Umbilical cord (tissue), 2 donors: ENCODE measurements around the gene LUM. TPM values are rescaled to one million over a fixed set of nuclear protein-coding genes. Genes with fewer than 3 reads are reported as not detected.
A peak's percentile ranks its signal among the peaks of the same experiment; 100 is the strongest.

Experiments used
- DNase-seq: peaks from one replicate; pipeline ENCODE4 v3.0.0-alpha.2; 2015; ENCODE audit warnings: low spot score
- total RNA-seq: library from RNA; depleted of rRNA; stranded (reverse); fragments of >200 nt; gene quantifications from one replicate; pipeline ENCODE4 v1.2.3, GENCODE V29; 2014; ENCODE audit warnings: low replicate concordance; ENCODE audit not compliant: insufficient read depth

Gene LUM, protein sequence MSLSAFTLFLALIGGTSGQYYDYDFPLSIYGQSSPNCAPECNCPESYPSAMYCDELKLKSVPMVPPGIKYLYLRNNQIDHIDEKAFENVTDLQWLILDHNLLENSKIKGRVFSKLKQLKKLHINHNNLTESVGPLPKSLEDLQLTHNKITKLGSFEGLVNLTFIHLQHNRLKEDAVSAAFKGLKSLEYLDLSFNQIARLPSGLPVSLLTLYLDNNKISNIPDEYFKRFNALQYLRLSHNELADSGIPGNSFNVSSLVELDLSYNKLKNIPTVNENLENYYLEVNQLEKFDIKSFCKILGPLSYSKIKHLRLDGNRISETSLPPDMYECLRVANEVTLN
- total RNA-seq, result 4,507 TPM

GRCh38 chr12:91111366-91112325 lies at the start of gene LUM:
Gene LUM, minus strand, starts transcription at chr12:91111494. Its CDS starts 2,515 bp downstream, at chr12:91108979.
- DNase-seq, result peak; percentile 92

GRCh38 chr12:91161009-91161408 lies 49.7 kb upstream of the LUM start:
- no peak for DNase-seq

DNA sequence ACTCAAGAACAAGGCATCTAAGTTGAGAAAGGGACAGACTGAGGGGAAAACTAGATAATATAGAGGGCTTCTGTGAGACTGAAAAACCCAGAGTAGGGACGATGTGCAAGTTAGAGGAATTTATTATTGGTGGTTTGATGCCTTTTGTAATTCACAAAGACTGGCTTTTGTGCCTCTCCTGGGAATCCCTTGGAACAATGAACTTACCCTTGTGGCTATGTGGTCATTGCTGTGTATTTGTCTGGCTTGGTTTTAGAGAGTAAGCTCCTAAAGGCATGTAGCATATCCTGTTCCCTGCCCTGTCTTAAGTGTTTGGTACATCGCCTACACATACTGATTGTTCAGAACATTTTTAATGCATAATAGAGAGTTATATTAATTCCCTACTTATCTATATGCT lies 44.7 kb upstream of the LUM start:
- DNase-seq, result no peak

- DNase-seq, result no peak
These were observed 42.8 kb upstream of the LUM start for GRCh38 chr12:91154131-91154530.

DNA sequence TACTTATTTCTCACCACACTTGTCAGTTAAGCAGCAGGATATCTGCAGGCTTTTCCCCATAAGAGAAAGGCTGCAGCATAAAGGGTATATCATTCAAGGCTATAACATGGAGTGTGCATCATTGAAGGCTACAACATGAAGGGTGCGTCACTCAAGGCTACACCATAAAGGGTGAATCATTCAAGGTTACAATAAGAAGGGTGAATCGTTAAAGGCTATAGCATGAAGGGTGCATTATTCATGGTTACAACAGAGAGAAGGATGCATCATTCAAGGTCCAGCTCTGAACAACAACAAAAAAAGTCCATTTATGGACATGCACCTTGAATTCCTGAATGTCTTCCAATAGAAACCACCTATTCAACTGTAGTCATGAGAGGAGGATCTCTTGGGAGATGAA lies 32.8 kb upstream of the LUM start:
- DNase-seq, result no peak

DNA sequence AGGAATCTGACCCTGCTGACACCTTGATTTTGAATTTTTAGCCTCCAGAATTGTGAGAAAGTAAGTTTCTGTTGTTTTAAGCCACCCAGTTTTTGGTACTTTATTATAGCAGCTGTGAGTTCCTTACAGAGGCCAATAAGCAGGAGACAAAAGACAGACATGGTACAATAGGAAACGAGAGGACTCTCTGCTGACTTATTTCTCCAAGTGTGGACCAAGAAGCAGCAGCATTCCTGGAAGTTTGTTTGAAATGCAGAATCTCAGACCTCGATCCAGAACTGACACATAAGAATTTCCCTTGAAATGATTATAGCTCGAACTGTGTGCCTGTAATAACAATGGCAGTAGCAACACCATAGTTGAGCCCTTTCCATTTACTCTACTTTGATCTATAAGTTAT lies 31.9 kb upstream of the LUM start:
- DNase-seq, result peak; percentile 58

DNA sequence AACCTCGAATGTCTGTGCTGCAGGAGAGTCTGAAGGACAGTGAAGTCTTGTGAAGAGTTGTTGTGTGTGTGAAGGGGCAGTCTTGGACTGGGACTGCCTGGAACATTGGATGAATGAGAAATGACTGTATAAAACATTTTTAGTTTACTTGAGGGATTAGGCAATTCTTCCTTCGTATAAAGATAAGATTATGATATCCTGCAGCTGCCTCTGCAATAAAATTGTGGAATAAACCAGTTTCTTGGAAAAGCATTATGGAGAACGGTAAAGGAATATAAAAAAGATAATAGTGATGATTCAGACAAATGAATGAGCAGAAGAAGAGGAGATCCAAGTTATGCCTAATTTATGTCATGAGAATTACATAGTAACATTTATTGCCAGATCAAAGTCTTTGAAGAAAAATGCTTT lies 30.9 kb upstream of the LUM start:
- DNase-seq, result peak; percentile 96

DNA sequence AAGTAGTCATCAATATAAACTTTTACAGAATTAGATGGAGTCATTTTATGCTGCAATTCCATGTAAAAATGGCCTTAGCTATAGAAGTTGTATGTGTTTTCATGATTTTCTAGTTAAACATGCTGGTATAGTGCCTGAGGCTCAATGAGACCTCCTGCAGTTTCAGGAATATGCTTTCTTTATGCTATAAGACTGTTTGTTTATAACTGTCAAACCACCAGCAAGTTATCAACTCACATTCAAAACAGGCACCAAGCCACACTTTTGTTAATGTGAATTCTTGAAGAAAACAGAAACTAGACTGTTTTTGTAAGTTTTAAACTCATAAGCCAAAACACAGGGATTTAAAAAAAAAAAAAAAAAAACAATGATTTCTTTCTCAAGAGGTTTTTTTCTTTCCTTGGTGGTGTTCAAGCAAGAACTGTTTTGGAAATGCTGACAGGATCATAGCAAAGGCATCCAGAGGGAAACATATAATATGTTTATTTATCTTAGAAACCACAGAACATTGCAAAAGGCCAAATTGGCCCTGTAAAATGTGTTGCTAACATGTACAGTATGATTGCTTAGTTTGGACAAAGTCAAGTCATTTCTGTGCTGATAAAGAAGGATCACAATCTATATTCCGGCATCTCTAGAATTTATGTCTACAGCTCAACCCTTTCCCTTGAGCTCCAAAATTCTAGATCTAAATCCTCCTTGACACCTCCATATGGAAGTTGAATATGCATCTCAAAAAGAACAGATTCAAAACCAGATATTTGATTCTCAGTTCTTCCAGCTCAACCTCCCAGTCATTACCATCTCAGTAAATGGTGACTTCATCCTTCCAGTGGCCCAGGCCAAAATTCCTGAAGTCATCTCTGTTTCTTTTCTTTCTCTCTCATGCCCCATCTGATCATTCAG lies 29.0 kb upstream of the LUM start:
- peak; percentile 95 for DNase-seq

DNA sequence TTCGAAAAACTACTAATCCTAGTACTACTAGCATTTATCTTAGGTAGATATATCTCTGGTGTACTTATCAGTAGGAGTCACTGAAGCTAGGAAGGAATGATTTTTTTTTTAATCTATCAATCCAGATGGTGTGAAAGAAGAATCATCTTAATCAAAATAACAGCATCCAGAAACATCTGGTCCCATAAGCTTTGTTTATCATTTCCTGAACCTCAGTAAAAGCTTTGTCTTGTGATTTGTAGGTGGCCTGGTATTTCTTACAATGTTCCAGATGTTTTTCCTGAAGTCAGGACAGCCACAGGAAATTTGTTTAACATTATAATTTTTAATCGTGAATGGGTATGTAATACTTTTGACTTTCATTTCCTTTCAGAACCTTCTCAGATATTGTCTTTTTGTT lies 28.0 kb upstream of the LUM start:
- DNase-seq, result peak; percentile 76

DNA sequence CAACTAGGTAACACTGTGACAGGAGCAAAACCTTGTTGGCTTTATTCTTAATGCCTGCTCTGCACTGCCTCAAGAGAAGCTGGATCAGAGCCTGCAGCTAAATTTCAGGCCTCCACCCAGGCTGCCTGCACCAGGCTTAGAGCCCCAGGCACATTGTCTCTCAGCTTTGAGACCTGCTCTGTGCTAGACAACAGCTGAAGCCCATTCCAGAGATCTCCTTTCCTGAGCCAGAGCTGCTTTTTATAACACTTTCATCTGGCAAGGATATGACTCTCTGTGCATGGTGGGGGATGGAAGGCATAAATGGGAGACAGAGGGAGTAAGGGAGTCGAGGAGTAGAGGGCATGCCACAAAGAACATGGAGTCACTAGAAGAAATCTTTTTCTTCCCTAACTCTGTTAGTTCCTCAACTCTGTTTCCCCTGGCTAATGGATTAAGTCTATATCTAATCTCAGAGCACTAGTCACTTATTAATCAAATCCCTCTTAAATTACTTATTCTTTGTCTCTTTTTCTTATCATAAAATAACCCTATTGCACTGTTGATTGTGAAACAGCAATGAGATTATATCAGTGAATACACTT lies 27.1 kb upstream of the LUM start:
- DNase-seq, result peak; percentile 93

DNA sequence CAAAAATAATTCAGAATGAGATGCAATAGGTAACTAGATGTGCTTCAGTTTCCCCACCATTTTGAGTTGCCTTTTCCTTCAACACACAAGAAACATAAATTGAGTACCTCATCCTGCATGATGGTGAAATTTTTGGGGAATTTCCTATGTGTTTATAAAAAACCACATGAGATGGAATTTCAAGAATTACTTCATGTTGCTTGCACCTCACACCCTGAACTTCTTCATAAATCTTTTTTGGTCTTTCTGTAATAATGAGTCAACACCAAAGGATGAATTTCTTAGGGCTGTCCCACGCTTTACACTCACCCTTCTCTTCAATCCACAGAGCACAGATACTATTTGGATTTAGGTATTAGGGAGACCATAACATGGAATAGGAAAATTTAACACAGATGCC lies 22.6 kb upstream of the LUM start:
- DNase-seq, result no peak

DNA sequence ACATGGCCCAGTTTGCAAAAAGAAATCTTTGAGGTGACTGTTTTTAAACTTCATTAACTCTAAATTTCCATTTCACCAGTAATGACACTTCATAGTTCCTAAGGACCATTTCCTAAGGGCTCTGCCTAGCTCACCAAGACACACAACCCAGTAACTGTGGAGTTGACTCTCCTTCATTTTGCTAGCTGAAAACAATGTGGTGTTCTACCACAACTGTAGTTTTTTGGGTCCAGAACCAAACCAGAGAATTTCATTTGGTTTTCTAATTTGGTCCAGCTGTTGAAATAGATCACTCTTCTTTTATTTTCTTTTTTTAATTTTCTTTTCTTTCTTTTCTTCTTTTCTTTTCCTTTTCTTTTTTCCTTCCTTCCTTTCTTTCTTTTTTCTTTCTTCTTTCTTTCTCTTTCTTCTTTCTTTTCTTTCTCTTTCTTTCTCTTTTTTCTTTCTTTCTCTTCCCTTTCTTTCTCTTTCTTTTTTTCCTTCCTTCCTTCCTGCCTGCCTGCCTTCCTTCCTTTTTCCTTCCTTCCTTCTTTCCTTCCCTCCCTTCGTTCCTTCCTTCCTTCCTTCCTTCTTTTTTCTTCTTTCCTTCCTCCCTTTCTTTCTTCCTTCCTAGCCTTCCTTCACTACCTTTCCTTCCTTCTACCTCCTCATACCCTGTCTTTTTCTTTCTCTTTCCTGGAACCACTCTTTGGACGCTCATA lies 18.5 kb upstream of the LUM start:
- no peak for DNase-seq

GRCh38 chr12:91127751-91128150 lies 16.5 kb upstream of the LUM start:
- no peak for DNase-seq

DNA sequence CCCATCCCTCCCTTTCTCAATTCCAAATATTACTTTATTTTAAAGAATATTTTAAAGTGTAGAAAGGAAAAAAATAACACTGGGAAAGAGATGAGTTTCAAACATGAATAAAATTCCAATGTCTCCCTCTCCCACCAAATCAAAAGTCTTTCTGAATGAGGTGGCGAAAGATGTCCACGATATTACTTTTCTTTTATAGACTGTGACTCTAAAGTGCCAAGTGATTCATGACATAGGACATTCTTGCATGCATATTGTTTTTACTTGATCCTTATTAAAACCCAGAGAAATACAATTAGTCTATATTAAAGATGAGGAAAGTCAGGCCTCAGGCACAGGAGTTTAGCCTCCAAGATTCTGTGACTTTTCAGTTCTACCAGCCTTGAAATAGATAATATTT lies 16.0 kb upstream of the LUM start:
- no peak for DNase-seq

DNA sequence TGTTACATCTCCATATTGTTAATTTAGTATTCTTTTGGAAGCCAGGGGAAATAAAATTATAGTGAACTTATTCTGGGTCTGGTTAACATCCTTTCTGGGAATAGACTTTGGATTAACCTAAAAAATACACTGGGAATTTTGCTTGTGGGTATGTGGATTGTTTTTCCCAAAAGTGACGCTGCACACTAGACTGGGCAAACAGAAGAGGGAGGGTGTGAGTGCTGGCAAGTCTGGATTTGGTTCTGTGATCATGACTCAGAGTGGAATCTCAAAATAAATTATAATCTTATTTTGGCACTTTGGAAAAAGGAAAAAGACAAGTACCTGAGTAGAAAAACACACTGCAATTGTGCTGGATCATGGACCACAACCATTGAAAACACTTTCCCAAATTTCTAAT lies 15.2 kb upstream of the LUM start:
- no peak for DNase-seq

GRCh38 chr12:91123236-91123916 lies 12.1 kb upstream of the LUM start:
- no peak for DNase-seq

- DNase-seq, result no peak
These were observed 9.5 kb upstream of the LUM start for GRCh38 chr12:91120781-91121180.

DNA sequence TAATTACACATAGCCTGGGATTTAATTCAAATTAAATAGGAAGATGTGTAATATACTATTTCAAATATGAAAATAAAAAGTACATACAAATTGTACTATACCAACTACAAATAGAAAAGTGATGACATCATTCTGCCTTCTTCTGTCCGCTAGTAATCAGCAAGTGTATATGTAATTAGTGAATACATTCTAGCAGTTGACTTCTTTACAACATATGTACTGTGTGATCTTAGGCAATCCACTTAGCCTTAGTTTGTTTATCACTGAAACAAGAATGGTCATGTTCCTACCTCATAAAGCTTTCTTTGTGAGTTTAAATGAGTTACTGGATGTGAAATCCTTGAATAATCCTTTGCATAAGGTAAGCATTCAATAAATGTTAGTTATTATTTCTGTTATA lies 7.8 kb upstream of the LUM start:
- no peak for DNase-seq

DNA sequence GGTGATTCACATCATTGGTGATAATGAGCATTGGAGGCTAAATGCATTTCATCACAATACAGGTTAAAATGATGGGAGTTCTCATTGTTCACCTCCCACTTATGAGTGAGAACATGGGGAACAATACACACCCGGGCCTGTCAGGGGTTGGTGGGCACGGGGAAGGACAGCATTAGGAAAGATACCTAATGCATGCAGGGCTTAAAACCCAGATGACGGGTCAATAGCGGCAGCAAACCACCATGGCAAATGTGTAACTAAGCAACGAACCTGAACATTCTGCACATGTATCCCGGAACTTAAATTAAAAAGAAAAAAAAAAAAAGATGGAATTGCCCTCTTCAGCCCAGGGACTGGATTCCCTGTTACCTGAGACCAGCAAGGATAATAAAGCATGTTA lies 2.3 kb upstream of the LUM start:
- DNase-seq, result no peak

GRCh38 chr12:91110311-91110924 lies 876 bp downstream of the LUM start:
- DNase-seq, result no peak
